Measurements from ENCODE around the gene SDF4. TPM values are rescaled to one million over a fixed set of nuclear protein-coding genes. Genes with fewer than 3 reads are reported as not detected.

SDF4 gene
- total and polyA plus RNA-seq, 8 donors: 50.3 to 404 (median 63.6) TPM

GRCh38 chr1:1247341-1247913, 15.6 kb upstream of the SDF4 start:
- Histone ChIP-seq H3K9me3 (no peaks in the 10 kb centered on the region), H3K27me3 (peaks cover 7 to 50% (median 27%) of the 10 kb centered on the region in 3 donors), H3K4me1 (peaks cover 10 to 37% (median 22%) of the 10 kb centered on the region in 4 donors), H3K36me3 (peaks cover 0 to 13% (median 11%) of the 10 kb centered on the region in 4 donors), H3K27ac (no peak overlapping the region), H3K4me3 (no peak overlapping the region)
- no peak for DNase-seq
- WGBS, 5 donors: 56 to 65% (median 57%) methylated on average over 14 to 25 of the region's 25 CpGs
- intact Hi-C loops (cut with DNase I; ENCODE audit: low total_unique reads): no loop called here
- TF ChIP-seq CTCF (IDR thresholded peaks at IDR 0.05) (no peak), EP300 (IDR thresholded peaks at IDR 0.05) (no peak), POLR2A (IDR thresholded peaks at IDR 0.05) (no peak), POLR2AphosphoS5 (IDR thresholded peaks at IDR 0.05) (no peak)

GRCh38 chr1:1246577-1247340, 15.0 kb upstream of the SDF4 start, which contains the start of gene C1QTNF12:
C1QTNF12 (minus strand) TSS chr1:1246722; CDS start chr1:1246690, 32 bp downstream.
- H3K9me3 ChIP-seq: no peaks in the 10 kb centered on the region
- peaks cover 10 to 37% (median 22%) of the 10 kb centered on the region in 4 donors for H3K4me1 ChIP-seq
- H3K4me3 ChIP-seq: peak within 1 kb of the TSS in 1 of 4 donors; percentile 24
- no peak for TF ChIP-seq CTCF (IDR thresholded peaks at IDR 0.05)
- no peak for TF ChIP-seq EP300 (IDR thresholded peaks at IDR 0.05)
- no peak for TF ChIP-seq POLR2AphosphoS5 (IDR thresholded peaks at IDR 0.05)
- no peak for TF ChIP-seq POLR2A (IDR thresholded peaks at IDR 0.05)
- DNase-seq: peak in 1 of 2 donors; percentile 49
- H3K27ac ChIP-seq: no peak within 1 kb of the TSS
- 0 to 7% (median 5%) methylated on average over 12 to 74 of the region's 74 CpGs for WGBS, 5 donors
- peaks cover 7 to 50% (median 27%) of the 10 kb centered on the region in 3 donors for H3K27me3 ChIP-seq
- intact Hi-C loops (cut with DNase I; ENCODE audit: low total_unique reads): no loop called here
- H3K36me3 ChIP-seq: peaks cover 0 to 9% (median 4%) of the 10 kb centered on the region in 4 donors

- H3K9me3 ChIP-seq: no peaks in the 10 kb centered on the region
- TF ChIP-seq EP300 (IDR thresholded peaks at IDR 0.05) (no peak), CTCF (IDR thresholded peaks at IDR 0.05) (no peak), POLR2A (IDR thresholded peaks at IDR 0.05) (no peak), POLR2AphosphoS5 (IDR thresholded peaks at IDR 0.05) (no peak)
- H3K36me3 ChIP-seq: peaks cover 0 to 4% (median 2%) of the 10 kb centered on the region in 4 donors
- no peak overlapping the region for H3K27ac ChIP-seq
- no peak for DNase-seq
- peaks cover 7 to 57% (median 27%) of the 10 kb centered on the region in 3 donors for H3K27me3 ChIP-seq
- intact Hi-C loops (cut with DNase I; ENCODE audit: low total_unique reads): no loop called here
- H3K4me1 ChIP-seq: peaks cover 10 to 33% (median 22%) of the 10 kb centered on the region in 4 donors
- 41 to 98% (median 44%) methylated on average over 6 to 45 of the region's 45 CpGs for WGBS, 5 donors
- peak overlapping the region in 1 of 4 donors; percentile 24 for H3K4me3 ChIP-seq
Measured at GRCh38 chr1:1245817-1246576, 14.2 kb upstream of the SDF4 start.

All from stomach (tissue), 9 donors.